SK-MEL-5 (cell line): Measurements from ENCODE around the gene CUZD1. TPM values are rescaled to one million over a fixed set of nuclear protein-coding genes. Genes with fewer than 3 reads are reported as not detected.
"Not testable (repeated sequence)": the region's sequence is repeated elsewhere in the genome, so short reads cannot be mapped to it uniquely, and the experiment has no call there.

ENCODE experiments used
- DNase-seq: peaks from one replicate; pipeline ENCODE4 v3.0.0-alpha.2; 2016; ENCODE audit warnings: low read depth, low spot score
- in situ Hi-C: cut with HindIII; loops from 2 replicates; pipeline ENCODE4 v1.10.0; 2016; ENCODE audit warnings: low sequenced_read_pairs, high pct_unique_total_duplicates, low pct_unique_long_range_greater_than_20kb
- total RNA-seq: library from RNA; depleted of rRNA; stranded (reverse); fragments of >200 nt; shearing (Covaris generic); gene quantifications from 2 replicates; pipeline ENCODE4 v1.2.3, GENCODE V29; 2014

CUZD1 gene
- total RNA-seq, 1 experiment from 2014 or later, result 0.18 TPM

GRCh38 chr10:122861711-122862161 lies 16.1 kb upstream of the CUZD1 start:
- in situ Hi-C loops, result no loop called here
- no peak for DNase-seq

- in situ Hi-C loops, result no loop called here
- no peak for DNase-seq
Measured at GRCh38 chr10:122859527-122859926, 13.9 kb upstream of the CUZD1 start.

- in situ Hi-C loops, DNase-seq: not testable (repeated sequence)
Measured at GRCh38 chr10:122858042-122858441, 12.4 kb upstream of the CUZD1 start.

- in situ Hi-C loops, result no loop called here
- DNase-seq, result no peak
Measured at GRCh38 chr10:122856902-122857301, 11.2 kb upstream of the CUZD1 start.

- no peak for DNase-seq
- in situ Hi-C loops, result no loop called here
Measured at GRCh38 chr10:122855745-122856144, 10.1 kb upstream of the CUZD1 start.

- DNase-seq, result no peak
- in situ Hi-C loops, result no loop called here
Measured at GRCh38 chr10:122854648-122855047, 9.0 kb upstream of the CUZD1 start.

GRCh38 chr10:122853665-122854313 lies 8.1 kb upstream of the CUZD1 start:
- no peak for DNase-seq
- in situ Hi-C loops, result no loop called here

GRCh38 chr10:122852261-122852660 lies 6.6 kb upstream of the CUZD1 start:
- no peak for DNase-seq
- in situ Hi-C loops, result no loop called here

- DNase-seq, result no peak
- in situ Hi-C loops, result no loop called here
Measured at GRCh38 chr10:122850705-122851640, 5.3 kb upstream of the CUZD1 start.

GRCh38 chr10:122849900-122850605 lies 4.4 kb upstream of the CUZD1 start:
- in situ Hi-C loops, result no loop called here

GRCh38 chr10:122849090-122849489 lies 3.4 kb upstream of the CUZD1 start:
- no peak for DNase-seq
- in situ Hi-C loops, result no loop called here

More at GRCh38 chr10:122849900-122850605, 4.4 kb upstream of the CUZD1 start:
- DNase-seq, result no peak

- DNase-seq, result no peak
- in situ Hi-C loops, result no loop called here
Measured at GRCh38 chr10:122847782-122848604, 2.3 kb upstream of the CUZD1 start.

GRCh38 chr10:122844146-122844545 lies 1.5 kb downstream of the CUZD1 start:
- DNase-seq, result no peak
- in situ Hi-C loops, result no loop called here

GRCh38 chr10:122841569-122841968 lies 4.1 kb downstream of the CUZD1 start:
- no peak for DNase-seq
- in situ Hi-C loops, result no loop called here

GRCh38 chr10:122839505-122839904 lies 6.2 kb downstream of the CUZD1 start:
- DNase-seq, result no peak
- in situ Hi-C loops, result no loop called here

GRCh38 chr10:122838880-122839279 lies 6.8 kb downstream of the CUZD1 start:
- DNase-seq, result no peak
- in situ Hi-C loops, result no loop called here

GRCh38 chr10:122835908-122836307 lies 9.7 kb downstream of the CUZD1 start:
- in situ Hi-C loops, result no loop called here

More at GRCh38 chr10:122835908-122836307, 9.7 kb downstream of the CUZD1 start:
- DNase-seq, result no peak
